22Rv1 (cell line): ENCODE measurements around the gene DDR1.
"Not testable (repeated sequence)": the region's sequence is repeated elsewhere in the genome, so short reads cannot be mapped to it uniquely, and the experiment has no call there.

Source experiments
- H3K27ac ChIP-seq: fragments of 450-650 bp; 2 replicates; pipeline ENCODE4 v1.5.1; 2017
- CTCF ChIP-seq: fragments of 450-650 bp; IDR thresholded peaks from 2 replicates; pipeline ENCODE4 v1.5.1; 2017; ENCODE audit warnings: mild to moderate bottlenecking
- ZFX ChIP-seq: fragments of 450-650 bp; IDR thresholded peaks from 2 replicates; pipeline ENCODE4 v1.6.1; 2017; ENCODE audit warnings: antibody characterized with exemption, borderline replicate concordance

Gene DDR1

GRCh38 chr6:30844118-30844535, 40.2 kb upstream of the DDR1 start:
- no peak overlapping the region for H3K27ac ChIP-seq
- TF ChIP-seq ZFX (no peak), CTCF (no peak)

- no peak overlapping the region for H3K27ac ChIP-seq
- no peak for TF ChIP-seq ZFX
- no peak for TF ChIP-seq CTCF
Observed at GRCh38 chr6:30845183-30845582, 39.1 kb upstream of the DDR1 start.

DNA sequence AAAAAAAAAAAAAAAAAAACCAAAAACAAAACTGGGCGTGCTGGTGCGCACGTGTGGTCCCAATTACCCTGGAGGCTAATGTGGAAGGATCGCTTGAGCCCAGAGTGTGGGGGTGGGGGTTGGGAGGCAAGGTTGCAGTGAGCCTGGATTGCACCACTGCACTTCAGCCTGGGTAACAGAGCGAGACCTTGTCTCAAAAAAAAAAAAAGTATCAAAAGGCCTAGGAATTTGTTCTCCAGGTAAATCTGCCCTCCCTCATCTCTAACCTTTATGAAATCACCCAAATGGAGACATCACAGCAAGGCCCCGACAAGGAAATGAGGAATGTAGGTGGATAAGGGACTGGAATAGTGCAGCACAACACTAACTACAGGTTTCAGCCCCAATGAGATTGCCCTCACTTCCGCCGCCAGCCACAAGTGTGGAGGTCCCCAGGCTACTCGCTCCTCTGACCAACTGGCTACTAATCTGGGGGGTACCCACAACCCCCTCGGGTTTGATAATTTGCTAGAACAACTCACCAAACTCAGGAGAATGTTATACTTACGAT, 36.8 kb upstream of the DDR1 start:
- no peak overlapping the region for H3K27ac ChIP-seq

GRCh38 chr6:30847971-30848436, 36.3 kb upstream of the DDR1 start:
- H3K27ac ChIP-seq: no peak overlapping the region
- TF ChIP-seq CTCF (no peak), ZFX (no peak)

More for the DNA sequence above, 36.8 kb upstream of the DDR1 start:
- no peak for TF ChIP-seq CTCF
- TF ChIP-seq ZFX: no peak

DNA sequence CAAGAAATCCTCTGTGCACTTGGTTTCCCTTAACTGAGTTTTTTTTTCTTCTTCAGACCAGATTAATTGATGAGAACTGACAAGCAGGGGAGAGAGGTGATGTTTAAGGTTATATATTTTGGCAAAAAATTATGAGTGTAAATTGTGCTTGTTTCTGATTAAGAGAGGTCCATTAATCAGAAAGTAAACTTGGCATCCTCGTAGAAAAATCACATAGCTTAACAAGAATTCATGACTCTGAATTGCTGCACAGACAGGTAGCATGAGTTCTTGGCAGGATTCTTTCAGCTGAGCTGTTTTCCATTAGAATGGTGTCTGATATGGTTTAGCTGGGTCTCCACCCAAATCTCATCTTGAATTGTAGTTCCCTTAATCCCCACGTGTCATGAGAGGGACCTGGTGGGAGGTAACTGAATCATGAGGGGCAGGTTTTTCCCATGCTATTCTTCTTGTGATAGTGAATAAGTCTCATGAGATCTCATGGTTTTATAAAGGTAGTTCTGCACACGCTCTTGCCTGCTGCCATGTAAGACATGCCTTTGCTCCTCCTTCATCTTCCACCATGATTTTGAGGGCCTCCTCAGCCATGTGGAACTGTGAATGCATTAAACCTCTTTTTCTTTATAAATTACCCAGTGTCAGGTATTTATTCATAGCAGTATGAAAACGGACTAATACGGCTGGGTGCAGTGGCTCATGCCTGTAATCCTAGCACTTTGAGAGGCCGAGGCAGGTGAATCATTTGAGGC, 34.2 kb upstream of the DDR1 start:
- TF ChIP-seq CTCF: no peak
- TF ChIP-seq ZFX: no peak
- no peak overlapping the region for H3K27ac ChIP-seq

DNA sequence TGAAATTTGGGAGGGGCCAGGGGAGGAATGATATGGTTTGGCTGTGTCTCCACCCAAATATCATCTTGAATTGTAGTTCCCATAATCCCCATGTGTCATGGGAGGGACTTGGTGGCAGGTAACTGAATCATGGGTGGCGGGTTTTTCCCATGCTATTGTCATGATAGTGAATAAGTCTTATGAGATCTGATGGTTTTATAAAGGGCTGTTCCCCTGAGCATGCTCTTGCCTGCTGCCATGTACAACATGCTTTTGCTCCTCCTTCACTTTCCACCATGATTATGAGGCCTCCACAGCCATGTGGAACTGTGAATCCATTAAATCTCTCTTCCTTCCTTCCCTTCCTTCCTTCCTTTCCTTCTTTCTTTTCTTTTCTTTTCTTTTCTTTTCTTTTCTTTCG, 31.9 kb upstream of the DDR1 start:
- not testable (repeated sequence) for H3K27ac ChIP-seq

- no peak overlapping the region for H3K27ac ChIP-seq
- TF ChIP-seq CTCF (no peak), ZFX (no peak)
Observed at GRCh38 chr6:30854285-30855040, 29.9 kb upstream of the DDR1 start.
